Endothelial cell of umbilical vein (primary cell): ENCODE results near the gene MCOLN3. TPM values are rescaled to one million over a fixed set of nuclear protein-coding genes. Genes with fewer than 3 reads are reported as not detected.

Source experiments
- BruUV-seq: library from RNA; stranded (reverse); fragments of 400-500 nt; replicated peaks from 2 replicates; lab custom pipeline; 2021; lab: Mats Ljungman, UMichigan
- CTCF ChIA-PET: fragments of 300-600, 350-600 bp; sonication (Branson Sonifier 250); formaldehyde crosslinking; loops from one replicate; lab custom pipeline; 2021; ENCODE audit warnings: antibody characterized with exemption, inconsistent platforms; lab: Charles Lee
- POLR2A ChIA-PET: fragments of 300-600, 350-600 bp; sonication (Branson Sonifier 250); formaldehyde crosslinking; loops from one replicate; lab custom pipeline; 2021; ENCODE audit warnings: antibody characterized with exemption, inconsistent platforms; lab: Charles Lee
- DNase-seq: peaks from one replicate; pipeline ENCODE4 v3.0.0-alpha.2; 2011; ENCODE audit warnings: low read depth, low spot score
- FAIRE-seq: peaks from 2 replicates; lab custom pipeline; 2011; peaks lifted over from hg19 to GRCh38; lab: Jason Lieb, UNC
- H2AFZ ChIP-seq: 2 replicates; pipeline ENCODE4 v1.6.0; 2012; ENCODE audit warnings: low read depth, low read length, control low read depth, inconsistent platforms
- H3K27ac ChIP-seq: 2 replicates; pipeline ENCODE4 v1.5.1; 2011; ENCODE audit warnings: low read depth, mild to moderate bottlenecking, control low read depth, low read length, moderate library complexity; ENCODE audit not compliant: insufficient read depth
- H3K27me3 ChIP-seq, 2 experiments: 2 replicates each; pipeline versions ENCODE4 v1.6.0 to v1.6.1; 2011; ENCODE audit warnings: low read length in 2 of 2, mixed read lengths in 1 of 2; ENCODE audit not compliant: control insufficient read depth in 2 of 2, insufficient read depth in 2 of 2
- H3K36me3 ChIP-seq, 2 experiments: 2 replicates in 1 of 2; 3 replicates in 1 of 2; pipeline ENCODE4 v1.5.1; 2011; ENCODE audit warnings: low read length in 2 of 2, mild to moderate bottlenecking in 1 of 2, moderate library complexity in 1 of 2; ENCODE audit not compliant: control insufficient read depth in 2 of 2, insufficient read depth in 2 of 2; ENCODE audit errors: extremely low read depth in 1 of 2
- H3K4me1 ChIP-seq: 3 replicates; pipeline ENCODE4 v1.5.1; 2011; ENCODE audit warnings: mild to moderate bottlenecking, low read length; ENCODE audit not compliant: control insufficient read depth, insufficient read depth; ENCODE audit errors: extremely low read depth
- H3K4me2 ChIP-seq: 2 replicates; pipeline ENCODE4 v1.6.1; 2011; ENCODE audit warnings: low read length, control low read depth, mixed read lengths; ENCODE audit not compliant: insufficient read depth
- H3K4me3 ChIP-seq, 3 experiments: fragments of 200-600 bp in 1 of 3; sonication (generic), shearing (Covaris generic) in 1 of 3; replicated peaks in 1 of 3; 2 replicates each; pipeline ENCODE4 v1.5.1; 2011 to 2016; ENCODE audit warnings: control low read depth in 3 of 3, low read length in 3 of 3, mild to moderate bottlenecking in 2 of 3, inconsistent platforms in 1 of 3, low read depth in 1 of 3, moderate library complexity in 1 of 3; ENCODE audit not compliant: insufficient read depth in 1 of 3
- H3K79me2 ChIP-seq: 2 replicates; pipeline ENCODE4 v1.6.0; 2012; ENCODE audit warnings: low read length, inconsistent platforms; ENCODE audit not compliant: control insufficient read depth, insufficient read depth
- H3K9ac ChIP-seq: replicated peaks from 2 replicates; pipeline ENCODE3; 2011; ENCODE audit warnings: low read length, control low read depth; ENCODE audit not compliant: insufficient read depth; ENCODE audit errors: extremely low read depth
- H3K9me1 ChIP-seq: replicated peaks from 3 replicates; pipeline ENCODE4 v1.6.0; 2011; ENCODE audit warnings: mild to moderate bottlenecking, low read length; ENCODE audit not compliant: control insufficient read depth, insufficient read depth; ENCODE audit errors: extremely low read depth
- H3K9me3 ChIP-seq: replicated peaks from 2 replicates; pipeline ENCODE4 v1.5.1; 2012; ENCODE audit warnings: low read length, inconsistent platforms; ENCODE audit not compliant: control insufficient read depth, insufficient read depth
- H4K20me1 ChIP-seq: replicated peaks from 2 replicates; pipeline ENCODE3; 2011; ENCODE audit warnings: mild to moderate bottlenecking, low read length; ENCODE audit not compliant: control insufficient read depth, insufficient read depth; ENCODE audit errors: extremely low read depth
- CTCF ChIP-seq, 2 donors: IDR thresholded peaks; 1 replicate in 1 of 2; 2 replicates in 1 of 2; pipeline ENCODE4 v1.5.1; 2011; ENCODE audit warnings: low read length in 2 of 2, mild to moderate bottlenecking in 2 of 2, moderate library complexity in 2 of 2, control low read depth in 1 of 2, inconsistent platforms in 1 of 2, low read depth in 1 of 2; ENCODE audit not compliant: insufficient read depth in 1 of 2; ENCODE audit errors: extremely low read depth in 1 of 2
- EZH2 ChIP-seq: IDR thresholded peaks from 2 replicates; pipeline ENCODE4 v1.6.1; 2012; ENCODE audit warnings: borderline replicate concordance, low read depth, mild to moderate bottlenecking, moderate library complexity, low read length, inconsistent platforms; ENCODE audit not compliant: severe bottlenecking
- FOS ChIP-seq: IDR thresholded peaks from 2 replicates; pipeline ENCODE4 v1.6.1; 2011; ENCODE audit warnings: mild to moderate bottlenecking, low read length, moderate library complexity, borderline replicate concordance; ENCODE audit not compliant: insufficient read depth
- GATA2 ChIP-seq: IDR thresholded peaks from 2 replicates; pipeline ENCODE4 v1.7.0; 2011; ENCODE audit warnings: low read depth, mild to moderate bottlenecking, moderate library complexity, mixed read lengths, low read length; ENCODE audit not compliant: insufficient read length, insufficient read depth
- JUN ChIP-seq: IDR thresholded peaks from 2 replicates; pipeline ENCODE4 v1.6.1; 2011; ENCODE audit warnings: borderline replicate concordance, low read depth; ENCODE audit not compliant: insufficient read length, insufficient read depth
- MAX ChIP-seq: IDR thresholded peaks from 2 replicates; pipeline ENCODE4 v1.6.1; 2011; ENCODE audit not compliant: insufficient read depth, insufficient read length
- MYC ChIP-seq: IDR thresholded peaks from one replicate; pipeline ENCODE4 v1.6.1; 2011; ENCODE audit warnings: mild to moderate bottlenecking, low read depth, low read length
- POLR2A ChIP-seq: IDR thresholded peaks from 2 replicates; pipeline ENCODE4 v1.6.1; 2012; ENCODE audit warnings: low read depth, mild to moderate bottlenecking, control low read depth, low read length
- POLR2AphosphoS5 ChIP-seq: IDR thresholded peaks from 2 replicates; pipeline ENCODE4 v1.6.1; 2012; ENCODE audit warnings: low read depth, mild to moderate bottlenecking, control low read depth, low read length, moderate library complexity; ENCODE audit not compliant: insufficient read depth
- dilution Hi-C: fragments of 300-500 bp; cut with MboI; formaldehyde crosslinking; loops from one replicate; pipeline ENCODE4 v1.15.0; 2019; ENCODE audit warnings: low sequenced_read_pairs; ENCODE audit not compliant: extremely low pct_ligation_motif_present
- intact Hi-C: fragments of 100-400 bp; cut with micrococcal nuclease; formaldehyde crosslinking; loops from one replicate; pipeline ENCODE4 v1.10.0; 2022
- polyA plus RNA-seq, 4 experiments: library from polyadenylated mRNA; depleted of rRNA in 3 of 4; stranded (reverse) in 3 of 4; unstranded in 1 of 4; fragments of >200 nt; gene quantifications; 2 replicates each; pipeline versions ENCODE4 v1.2.1 to v1.2.3, GENCODE V29; 2011 to 2012; ENCODE audit warnings: missing spikeins in 1 of 4
- total RNA-seq: library from RNA; stranded (reverse); gene quantifications from 2 replicates; pipeline ENCODE4 v1.2.3, GENCODE V29; 2021

The MCOLN3 gene
- total and polyA plus RNA-seq, 2 donors (not counting 3 experiments of a cell fraction or from before 2014, with no cell fraction given) = 0.06 TPM; not detected in 1

DNA sequence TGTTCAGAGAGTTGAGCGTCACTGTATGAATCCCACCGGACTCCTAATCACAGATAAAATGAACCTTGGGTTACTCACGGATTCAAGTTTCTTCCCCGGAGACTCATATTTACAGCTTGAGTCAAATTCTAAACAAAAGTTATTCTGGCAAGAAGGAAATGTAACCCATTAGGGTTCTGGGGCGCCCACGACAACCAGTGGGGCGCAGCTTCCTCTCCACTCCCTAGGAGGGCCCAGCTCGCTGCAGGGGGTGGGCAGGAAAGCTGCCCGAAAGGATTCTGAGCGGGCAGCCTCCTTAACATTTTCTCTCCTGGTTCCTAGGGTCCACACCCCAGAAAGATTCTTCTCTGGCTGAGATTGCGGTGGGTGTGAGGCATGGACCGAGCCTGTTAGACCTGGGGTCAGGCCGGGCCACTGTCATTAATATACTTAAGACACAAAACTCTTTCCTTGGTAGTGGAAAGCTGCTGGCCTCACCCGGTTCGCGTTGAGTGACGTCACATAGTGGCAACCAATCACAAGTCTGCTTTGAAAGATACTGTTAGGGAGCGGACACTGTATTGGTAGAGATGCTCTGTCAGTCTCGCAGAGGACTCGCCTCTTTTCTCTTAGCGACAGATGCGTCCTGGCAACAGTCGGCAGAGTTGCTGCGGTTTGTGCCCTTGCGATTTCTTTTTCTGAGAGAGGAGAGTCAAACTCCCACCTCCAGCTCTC, 13.6 kb upstream of the MCOLN3 start:
- CTCF ChIA-PET = interaction anchor here (0.9 to 2.3 kb wide), 10 partner anchors 9 to 957 kb away, joined by 3 to 10 read pairs (median 4); partner anchors contain the start of genes C1orf52 and MCOLN2
- POLR2A ChIA-PET = no interaction called here
- Histone ChIP-seq H3K79me2 (no peaks in the 10 kb centered on the region), H3K4me3 (peak overlapping the region; percentile 31 to 64 (median 35)), H2AFZ (peak overlapping the region; percentile 93), H3K4me2 (peak overlapping the region; percentile 97), H3K27ac (no peak overlapping the region), H3K9me1 (no peaks in the 10 kb centered on the region), H3K9ac (no peak overlapping the region), H3K4me1 (peaks cover 6% of the 10 kb centered on the region), H3K27me3 (peaks cover 13 to 17% of the 10 kb centered on the region in 2 experiments), H4K20me1 (no peaks in the 10 kb centered on the region), H3K36me3 (no peaks in the 10 kb centered on the region), H3K9me3 (no peaks in the 10 kb centered on the region)
- dilution Hi-C loops (no loop called here), intact Hi-C loops (no loop called here)
- DNase-seq = peak; percentile 96
- TF ChIP-seq POLR2A (no peak), GATA2 (no peak), JUN (peak; percentile 50)
- BruUV-seq = no TSS peak
- FAIRE-seq = peak; percentile 99

DNA sequence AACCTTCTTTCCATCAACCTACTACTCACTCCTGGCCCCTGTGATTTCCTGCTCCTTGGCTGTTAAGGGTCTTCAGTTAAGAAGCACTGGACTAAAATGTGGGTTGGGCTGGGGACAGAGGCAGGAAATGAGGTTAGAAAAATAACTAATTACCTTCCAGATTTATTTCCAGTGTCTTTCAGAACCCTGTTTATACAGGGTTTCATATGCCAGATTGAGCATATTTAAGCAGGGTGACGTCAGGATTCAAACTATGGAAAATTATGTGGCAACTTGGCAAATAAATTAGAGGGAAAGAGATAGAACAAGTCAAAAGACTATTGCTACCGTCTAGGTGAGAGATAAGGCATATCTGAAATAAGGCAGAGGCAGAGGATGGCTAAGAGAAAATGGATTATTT, 11.7 kb upstream of the MCOLN3 start:
- H3K9me1 ChIP-seq = no peaks in the 10 kb centered on the region
- no peak overlapping the region for H3K9ac ChIP-seq
- H3K27me3 ChIP-seq = peaks cover 18 to 26% of the 10 kb centered on the region in 2 experiments
- BruUV-seq = no TSS peak
- no peaks in the 10 kb centered on the region for H3K79me2 ChIP-seq
- no peak overlapping the region for H3K4me3 ChIP-seq
- H2AFZ ChIP-seq = no peak overlapping the region
- H3K4me1 ChIP-seq = peaks cover 6% of the 10 kb centered on the region
- ChIA-PET CTCF (no interaction called here), POLR2A (no interaction called here)
- H3K36me3 ChIP-seq = no peaks in the 10 kb centered on the region
- no peak for TF ChIP-seq MYC
- no peak for TF ChIP-seq CTCF (IDR thresholded peaks at IDR 0.05; ENCODE audit: extremely low read depth in 1 of 2, insufficient read depth in 1 of 2, low read depth in 1 of 2, low read length in 2 of 2)
- TF ChIP-seq POLR2A = no peak
- TF ChIP-seq POLR2AphosphoS5 = no peak
- TF ChIP-seq EZH2 = no peak
- no peak for TF ChIP-seq GATA2
- TF ChIP-seq JUN = no peak
- no peak for TF ChIP-seq MAX
- TF ChIP-seq FOS = no peak
- FAIRE-seq (no peak), DNase-seq (no peak)
- no peaks in the 10 kb centered on the region for H3K9me3 ChIP-seq
- intact Hi-C loops = no loop called here
- no peak overlapping the region for H3K27ac ChIP-seq
- dilution Hi-C loops = no loop called here
- H4K20me1 ChIP-seq = no peaks in the 10 kb centered on the region
- no peak overlapping the region for H3K4me2 ChIP-seq
